Small intestine (tissue), 7 donors: ENCODE measurements around the gene ATP8B1. TPM values are rescaled to one million over a fixed set of nuclear protein-coding genes. Genes with fewer than 3 reads are reported as not detected.
A peak's percentile ranks its signal among the peaks of the same experiment; 100 is the strongest.
"Not testable (repeated sequence)": the region's sequence is repeated elsewhere in the genome, so short reads cannot be mapped to it uniquely, and the experiment has no call there.

Experiments
- DNase-seq, 2 donors: peaks; one replicate each; pipeline versions ENCODE4 v3.0.0 to v3.0.0-alpha.2; 2013
- FAIRE-seq: peaks from 2 replicates; lab custom pipeline; 2012; peaks lifted over from hg19 to GRCh38; lab: Jason Lieb, UNC
- H3K27ac ChIP-seq, 3 donors: one replicate each; pipeline ENCODE4 v1.5.1; 2013; ENCODE audit warnings: low read length in 2 of 3, mild to moderate bottlenecking in 2 of 3, control low read depth in 1 of 3, inconsistent platforms in 1 of 3, low read depth in 1 of 3, moderate library complexity in 1 of 3
- H3K27me3 ChIP-seq, 3 donors: one replicate each; pipeline ENCODE4 v1.6.1; 2013; ENCODE audit warnings: low read length in 3 of 3, inconsistent platforms in 1 of 3; ENCODE audit not compliant: control insufficient read depth in 3 of 3, insufficient read depth in 3 of 3
- H3K36me3 ChIP-seq, 3 donors: one replicate each; pipeline ENCODE4 v1.6.1; 2013; ENCODE audit warnings: low read length in 3 of 3, inconsistent platforms in 1 of 3, low read depth in 1 of 3, mild to moderate bottlenecking in 1 of 3, moderate library complexity in 1 of 3; ENCODE audit not compliant: control insufficient read depth in 3 of 3, insufficient read depth in 2 of 3
- H3K4me1 ChIP-seq, 3 donors: one replicate each; pipeline ENCODE4 v1.6.1; 2013; ENCODE audit warnings: low read length in 2 of 3, inconsistent platforms in 1 of 3, low read depth in 1 of 3, mild to moderate bottlenecking in 1 of 3, moderate library complexity in 1 of 3; ENCODE audit not compliant: control insufficient read depth in 3 of 3, insufficient read depth in 2 of 3
- H3K4me3 ChIP-seq, 3 donors: one replicate each; pipeline ENCODE4 v1.5.1; 2013; ENCODE audit warnings: low read length in 3 of 3, control low read depth in 1 of 3, inconsistent platforms in 1 of 3, low read depth in 1 of 3, mild to moderate bottlenecking in 1 of 3, moderate library complexity in 1 of 3
- H3K9me3 ChIP-seq, 2 donors: one replicate each; pipeline ENCODE4 v1.6.1; 2013; ENCODE audit warnings: low read depth in 1 of 2, low read length in 1 of 2; ENCODE audit not compliant: control insufficient read depth in 2 of 2, insufficient read depth in 1 of 2
- WGBS, 3 donors: extraction: QIAGEN DNeasy Blood & Tissue Kit; methylation state at CpG; one replicate each; pipeline ENCODE4 v1.1.7; 2013; 5-methylcytosine and 5-hydroxymethylcytosine counted together
- polyA plus RNA-seq, 4 donors: library from polyadenylated mRNA; stranded (reverse) in 3 of 4; unstranded in 1 of 4; fragments of 200-250 nt in 3 of 4; fragments of 120-200 nt in 1 of 4; gene quantifications; one replicate each; pipeline versions ENCODE4 v1.2.1 to v1.2.3, GENCODE V29; 2013
- donor health status: healthy with polysubstance abuse.
- donor health status: control.
- donor health status: control.
- donor health status: Bipolar disorder and iron deficiency.
- donor health status: healthy.

Gene ATP8B1
- polyA plus RNA-seq, 4 donors = 25.5 to 82.5 (median 42.7) TPM

GRCh38 chr18:57747809-57748680 lies 55.1 kb downstream of the ATP8B1 start:
- Histone ChIP-seq H3K4me1 (peaks cover 2 to 55% (median 8%) of the 10 kb centered on the region in 3 donors), H3K27me3 (no peaks in the 10 kb centered on the region), H3K36me3 (peaks cover 0 to 20% (median 2%) of the 10 kb centered on the region in 3 donors), H3K9me3 (no peaks in the 10 kb centered on the region), H3K27ac (peak overlapping the region in 2 of 3 donors; percentile 34 to 62), H3K4me3 (no peak overlapping the region)
- WGBS, 3 donors = 65 to 78% (median 70%) methylated on average over 5 of the region's 5 CpGs
- no peak for FAIRE-seq
- no peak for DNase-seq

- Histone ChIP-seq H3K27me3 (no peaks in the 10 kb centered on the region), H3K36me3 (peaks cover 0 to 25% (median 0%) of the 10 kb centered on the region in 3 donors), H3K27ac (no peak overlapping the region), H3K4me1 (peaks cover 2 to 23% (median 5%) of the 10 kb centered on the region in 3 donors), H3K9me3 (peaks cover 0 to 4% of the 10 kb centered on the region in 2 donors), H3K4me3 (no peak overlapping the region)
- 69 to 91% (median 81%) methylated on average over 5 of the region's 5 CpGs for WGBS, 3 donors
- no peak for DNase-seq
- no peak for FAIRE-seq
Observed at GRCh38 chr18:57744211-57744694, 58.9 kb downstream of the ATP8B1 start.

- FAIRE-seq (no peak), DNase-seq (no peak)
- H3K9me3 ChIP-seq = peaks cover 0 to 4% of the 10 kb centered on the region in 2 donors
- WGBS, 3 donors = 87 to 88% (median 88%) methylated on average over 3 of the region's 3 CpGs
- no peak overlapping the region for H3K4me3 ChIP-seq
- peaks cover 0 to 25% (median 0%) of the 10 kb centered on the region in 3 donors for H3K36me3 ChIP-seq
- no peaks in the 10 kb centered on the region for H3K27me3 ChIP-seq
- no peak overlapping the region for H3K27ac ChIP-seq
- H3K4me1 ChIP-seq = peaks cover 0 to 13% (median 5%) of the 10 kb centered on the region in 3 donors
Observed at GRCh38 chr18:57743008-57743407, 60.1 kb downstream of the ATP8B1 start.

- no peak overlapping the region for H3K27ac ChIP-seq
- peaks cover 0 to 2% (median 0%) of the 10 kb centered on the region in 3 donors for H3K4me1 ChIP-seq
- peaks cover 0 to 25% (median 0%) of the 10 kb centered on the region in 3 donors for H3K36me3 ChIP-seq
- H3K27me3 ChIP-seq = no peaks in the 10 kb centered on the region
- WGBS, 3 donors = 80 to 91% (median 89%) methylated on average over 2 of the region's 2 CpGs
- no peak overlapping the region for H3K4me3 ChIP-seq
- DNase-seq (no peak), FAIRE-seq (no peak)
- H3K9me3 ChIP-seq = peaks cover 0 to 4% of the 10 kb centered on the region in 2 donors
Observed at GRCh38 chr18:57741273-57741672, 61.8 kb downstream of the ATP8B1 start.

- H3K4me1 ChIP-seq = peaks cover 0 to 2% (median 0%) of the 10 kb centered on the region in 3 donors
- 18 to 62% (median 34%) methylated on average over 7 of the region's 7 CpGs for WGBS, 3 donors
- peaks cover 0 to 4% of the 10 kb centered on the region in 2 donors for H3K9me3 ChIP-seq
- peak overlapping the region in 1 of 3 donors; percentile 37 for H3K27ac ChIP-seq
- no peaks in the 10 kb centered on the region for H3K27me3 ChIP-seq
- peak in 1 of 2 donors; percentile 38 for DNase-seq
- no peak for FAIRE-seq
- no peak overlapping the region for H3K4me3 ChIP-seq
- peaks cover 0 to 22% (median 0%) of the 10 kb centered on the region in 3 donors for H3K36me3 ChIP-seq
Observed at GRCh38 chr18:57738078-57738477, 65.0 kb downstream of the ATP8B1 start.

- no peaks in the 10 kb centered on the region for H3K27me3 ChIP-seq
- peaks cover 0 to 2% (median 0%) of the 10 kb centered on the region in 3 donors for H3K4me1 ChIP-seq
- FAIRE-seq = no peak
- H3K27ac ChIP-seq = peak overlapping the region in 1 of 3 donors; percentile 37
- peaks cover 0 to 4% of the 10 kb centered on the region in 2 donors for H3K9me3 ChIP-seq
- no peak overlapping the region for H3K4me3 ChIP-seq
- DNase-seq = peak in 1 of 2 donors; percentile 23
- H3K36me3 ChIP-seq = peaks cover 0 to 22% (median 0%) of the 10 kb centered on the region in 3 donors
- 47 to 53% (median 49%) methylated on average over 8 of the region's 8 CpGs for WGBS, 3 donors
Observed at GRCh38 chr18:57737400-57738060, 65.6 kb downstream of the ATP8B1 start.

GRCh38 chr18:57735042-57735441 lies 68.1 kb downstream of the ATP8B1 start:
- H3K27ac ChIP-seq, H3K4me3 ChIP-seq, H3K9me3 ChIP-seq, DNase-seq, H3K27me3 ChIP-seq, H3K4me1 ChIP-seq, FAIRE-seq: not testable (repeated sequence)
- 96 to 99% (median 97%) methylated on average over 17 to 18 of the region's 18 CpGs for WGBS, 3 donors
- peaks cover 0 to 26% (median 5%) of the 10 kb centered on the region in 3 donors for H3K36me3 ChIP-seq

- WGBS, 3 donors = 94 to 97% (median 96%) methylated on average over 3 of the region's 3 CpGs
- FAIRE-seq = no peak
- Histone ChIP-seq H3K4me3 (no peak overlapping the region), H3K9me3 (no peaks in the 10 kb centered on the region), H3K27ac (no peak overlapping the region), H3K4me1 (peaks cover 0 to 3% (median 2%) of the 10 kb centered on the region in 3 donors), H3K36me3 (peaks cover 0 to 28% (median 7%) of the 10 kb centered on the region in 3 donors), H3K27me3 (no peaks in the 10 kb centered on the region)
- no peak for DNase-seq
Observed at GRCh38 chr18:57733861-57734260, 69.3 kb downstream of the ATP8B1 start.
